GM19025 (cell line): ENCODE results near the gene ENPP3.

ENCODE experiments used
- ATAC-seq: cut with Tn5 transposase; IDR thresholded peaks from one replicate; pipeline ENCODE4 v1.9.1; 2021; ENCODE audit warnings: mild to moderate bottlenecking, low read depth, moderate library complexity; ENCODE audit not compliant: unreplicated experiment

ENPP3 gene

GRCh38 chr6:131789219-131789618, 152.1 kb downstream of the ENPP3 start:
- no peak for ATAC-seq

- ATAC-seq = no peak
Observed at GRCh38 chr6:131791476-131791875, 154.4 kb downstream of the ENPP3 start.

- ATAC-seq = no peak
Observed at GRCh38 chr6:131792091-131792496, 155.0 kb downstream of the ENPP3 start.

DNA sequence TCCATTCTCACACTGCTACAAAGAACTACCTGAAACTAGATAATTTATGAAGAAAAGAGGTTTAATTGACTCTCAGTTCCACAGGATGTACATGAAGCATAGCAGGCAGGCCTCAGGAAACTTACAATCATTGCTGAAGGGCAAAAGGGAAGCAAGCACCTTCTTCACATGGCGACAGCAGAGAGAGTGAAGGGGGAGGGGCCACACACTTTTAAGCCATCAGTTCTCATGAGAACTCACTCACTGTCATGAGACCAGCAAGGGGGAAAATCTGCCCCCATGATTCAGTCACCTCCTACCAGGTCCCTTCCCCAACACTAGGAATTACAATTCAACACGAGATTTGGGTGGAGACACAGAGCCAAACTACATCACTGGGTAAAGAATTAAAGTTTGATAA, 158.3 kb downstream of the ENPP3 start:
- no peak for ATAC-seq
